Skeletal muscle cell (primary cell): ENCODE results near the gene WRAP53.

Experiments
- DNase-seq: peaks from one replicate; pipeline ENCODE4 v3.0.0-alpha.2; 2010; ENCODE audit warnings: low read depth
- H3K4me3 ChIP-seq: 2 replicates; pipeline ENCODE4 v1.5.1; 2011; ENCODE audit warnings: low read depth, mild to moderate bottlenecking, control low read depth, low read length, moderate library complexity

Gene WRAP53

GRCh38 chr17:7676533-7676932 is 11.7 kb upstream of the WRAP53 start:
- DNase-seq = no peak
- no peak overlapping the region for H3K4me3 ChIP-seq

- DNase-seq = no peak
- H3K4me3 ChIP-seq = no peak overlapping the region
Observed at GRCh38 chr17:7677388-7678067, 10.7 kb upstream of the WRAP53 start.

GRCh38 chr17:7684851-7685532 is 3.3 kb upstream of the WRAP53 start:
- DNase-seq = no peak
- H3K4me3 ChIP-seq = peak overlapping the region; percentile 99

- H3K4me3 ChIP-seq = peak overlapping the region; percentile 99
- peak; percentile 77 for DNase-seq
Observed at GRCh38 chr17:7685533-7686221, 2.6 kb upstream of the WRAP53 start.

- peak; percentile 52 for DNase-seq
- peak overlapping the region; percentile 99 for H3K4me3 ChIP-seq
Observed at GRCh38 chr17:7686222-7687071, 1.8 kb upstream of the WRAP53 start.

GRCh38 chr17:7687072-7687907 is 987 bp upstream of the WRAP53 start, which contains the start of gene TP53:
Gene TP53, minus strand, starts transcription at chr17:7687490. Its CDS starts 10,896 bp downstream, at chr17:7676594.
- peak; percentile 65 for DNase-seq
- peak within 1 kb of the TSS; percentile 99 for H3K4me3 ChIP-seq

GRCh38 chr17:7688808-7689316 is 585 bp downstream of the WRAP53 start:
- no peak for DNase-seq
- peak overlapping the region; percentile 99 for H3K4me3 ChIP-seq

- no peak overlapping the region for H3K4me3 ChIP-seq
- no peak for DNase-seq
Observed at GRCh38 chr17:7695586-7695985, 7.3 kb downstream of the WRAP53 start.

GRCh38 chr17:7697828-7698588 is 9.7 kb downstream of the WRAP53 start:
- no peak for DNase-seq
- no peak overlapping the region for H3K4me3 ChIP-seq

- DNase-seq = no peak
- H3K4me3 ChIP-seq = no peak overlapping the region
Observed at GRCh38 chr17:7700510-7700909, 12.2 kb downstream of the WRAP53 start.

GRCh38 chr17:7701681-7702080 is 13.4 kb downstream of the WRAP53 start:
- H3K4me3 ChIP-seq = no peak overlapping the region
- no peak for DNase-seq

- H3K4me3 ChIP-seq = no peak overlapping the region
- DNase-seq = no peak
Observed at GRCh38 chr17:7702776-7703175, 14.5 kb downstream of the WRAP53 start.

- no peak overlapping the region for H3K4me3 ChIP-seq
- peak; percentile 15 for DNase-seq
Observed at GRCh38 chr17:7703584-7704479, 15.6 kb downstream of the WRAP53 start.

- DNase-seq = no peak
- peak within 1 kb of the TSS; percentile 54 for H3K4me3 ChIP-seq
Observed at GRCh38 chr17:7704601-7705268, 16.5 kb downstream of the WRAP53 start, which contains the start of gene EFNB3. Gene EFNB3, plus strand, starts transcription at chr17:7705202. Its CDS starts 397 bp downstream, at chr17:7705599.

- H3K4me3 ChIP-seq = peak overlapping the region; percentile 54
- DNase-seq = no peak
Observed at GRCh38 chr17:7705269-7706255, 17.3 kb downstream of the WRAP53 start.
